ENCODE data around the gene OXNAD1.
A peak's percentile ranks its signal among the peaks of the same experiment; 100 is the strongest.
"Not testable (repeated sequence)": the region's sequence is repeated elsewhere in the genome, so short reads cannot be mapped to it uniquely, and the experiment has no call there.

Gene OXNAD1

GRCh38 chr3:16307832-16308531, 43.0 kb downstream of the OXNAD1 start:
- no peak for DNase-seq

GRCh38 chr3:16308727-16309126, 43.7 kb downstream of the OXNAD1 start:
- DNase-seq = no peak

- peak; percentile 36 to 48 for DNase-seq
Observed at GRCh38 chr3:16309558-16309957, 44.5 kb downstream of the OXNAD1 start.

GRCh38 chr3:16310486-16310885, 45.5 kb downstream of the OXNAD1 start:
- not testable (repeated sequence) for DNase-seq

DNA sequence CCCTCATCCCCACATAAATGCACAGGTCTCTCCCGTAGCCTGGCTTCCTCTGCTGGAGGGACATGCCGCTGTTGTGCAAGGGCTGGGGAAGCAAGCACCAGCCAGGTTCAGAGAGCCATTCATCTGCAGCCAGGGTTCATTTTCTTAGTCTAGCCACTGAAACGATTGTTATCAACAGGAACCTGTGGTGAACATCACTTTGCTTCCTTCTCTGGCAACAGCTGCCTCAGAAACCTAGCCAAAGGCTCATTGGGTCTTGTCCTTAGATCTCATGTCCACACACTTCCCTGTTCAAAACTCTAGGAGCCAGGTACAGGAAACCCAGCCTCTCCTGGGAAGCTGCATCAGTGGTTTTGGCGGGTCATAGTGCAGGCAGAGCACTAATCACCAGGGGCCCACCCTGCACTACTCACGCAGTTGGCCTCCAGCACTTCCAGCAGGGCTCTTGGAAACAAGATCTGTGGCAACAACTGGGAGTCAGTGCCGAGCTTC, 47.0 kb downstream of the OXNAD1 start:
- DNase-seq = no peak

DNA sequence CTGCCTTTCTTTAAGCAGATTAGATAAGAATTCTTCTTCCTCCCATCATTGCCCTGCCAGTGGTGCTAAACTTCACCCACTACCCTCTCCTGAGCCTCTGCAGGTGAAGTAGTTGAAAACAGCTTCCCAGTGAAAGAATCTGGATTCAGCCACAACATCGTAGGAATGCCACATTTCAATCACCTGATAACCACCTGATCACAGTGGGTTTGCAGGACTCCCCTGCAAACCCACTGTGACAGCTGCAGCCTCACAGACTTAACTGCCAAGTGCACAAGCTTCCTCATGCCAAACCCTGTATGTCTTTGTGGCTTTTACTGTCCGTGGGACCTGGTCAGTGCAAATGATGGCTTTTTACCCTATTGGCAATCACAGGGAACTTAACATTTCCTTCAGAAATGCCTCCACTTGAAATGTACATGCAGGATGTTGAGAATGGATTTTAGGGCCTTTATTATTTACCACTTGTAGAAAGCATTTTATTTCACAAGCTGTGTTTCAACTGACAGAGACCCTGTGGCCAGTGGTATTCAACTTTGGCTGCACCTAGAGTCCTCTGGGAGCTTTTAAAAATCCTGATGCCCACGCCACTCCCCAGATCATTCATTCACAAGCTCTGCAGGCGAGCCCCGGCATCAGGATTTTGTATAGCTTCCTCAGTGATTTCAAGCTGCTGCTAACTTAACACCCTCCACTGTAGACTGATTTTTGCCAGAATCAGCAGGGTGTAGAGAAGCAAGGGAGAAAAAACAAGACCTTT, 49.1 kb downstream of the OXNAD1 start:
- no peak for DNase-seq

DNA sequence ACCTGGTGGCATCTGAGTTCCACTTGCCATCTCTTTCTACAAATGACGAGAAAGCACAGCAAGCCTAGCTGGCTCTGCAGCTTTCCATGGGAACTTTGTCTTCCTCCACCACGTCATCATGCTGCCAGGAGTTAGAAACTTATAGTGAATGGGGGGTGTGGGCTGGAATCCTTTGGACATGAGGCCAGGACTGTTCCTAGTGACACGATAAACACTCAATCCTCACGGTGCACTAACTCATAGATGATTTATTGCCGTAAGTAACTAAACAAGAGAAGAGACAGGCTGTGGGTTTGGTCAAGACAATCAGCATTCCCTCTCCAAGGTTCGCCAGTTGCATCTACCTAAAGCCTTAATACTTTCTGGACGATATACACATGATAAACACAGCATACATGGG, 50.6 kb downstream of the OXNAD1 start:
- DNase-seq = no peak

- DNase-seq = no peak
Observed at GRCh38 chr3:16316396-16316795, 51.4 kb downstream of the OXNAD1 start.

DNA sequence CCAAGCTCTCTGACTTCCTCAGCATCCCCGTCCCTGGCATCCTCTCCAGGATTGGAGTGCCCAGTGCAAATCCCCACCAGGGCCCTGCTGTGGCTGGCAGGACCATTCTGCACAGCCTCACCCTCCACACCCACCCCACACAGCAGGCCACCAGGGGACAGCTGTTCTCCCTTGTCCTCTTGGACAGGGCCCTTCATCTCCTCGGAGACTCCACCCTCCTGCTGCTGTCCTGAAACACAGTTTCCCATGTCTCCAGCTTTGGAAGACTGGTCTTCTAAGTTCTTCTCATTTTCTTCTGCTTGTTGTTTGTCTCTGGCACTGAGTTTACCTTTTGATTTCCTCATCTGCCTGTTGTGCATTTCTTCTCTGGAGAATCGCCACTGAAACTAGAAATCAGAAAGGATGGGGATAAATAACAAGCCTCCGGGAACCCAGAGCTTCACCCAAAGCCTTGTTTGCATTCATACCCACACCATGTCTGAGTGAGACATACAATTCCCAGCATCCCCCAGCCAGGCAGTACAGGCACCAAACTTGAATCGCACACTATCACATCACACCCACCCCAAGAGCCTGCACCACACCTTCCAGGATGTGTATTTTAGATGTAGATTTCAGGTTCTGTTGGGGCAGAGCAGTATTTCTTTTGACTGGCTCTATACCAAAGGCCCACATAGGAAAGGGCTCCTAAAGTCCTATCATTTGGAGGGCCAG, 52.0 kb downstream of the OXNAD1 start:
- DNase-seq = no peak

- DNase-seq = no peak
Observed at GRCh38 chr3:16317561-16317945, 52.5 kb downstream of the OXNAD1 start.

DNA sequence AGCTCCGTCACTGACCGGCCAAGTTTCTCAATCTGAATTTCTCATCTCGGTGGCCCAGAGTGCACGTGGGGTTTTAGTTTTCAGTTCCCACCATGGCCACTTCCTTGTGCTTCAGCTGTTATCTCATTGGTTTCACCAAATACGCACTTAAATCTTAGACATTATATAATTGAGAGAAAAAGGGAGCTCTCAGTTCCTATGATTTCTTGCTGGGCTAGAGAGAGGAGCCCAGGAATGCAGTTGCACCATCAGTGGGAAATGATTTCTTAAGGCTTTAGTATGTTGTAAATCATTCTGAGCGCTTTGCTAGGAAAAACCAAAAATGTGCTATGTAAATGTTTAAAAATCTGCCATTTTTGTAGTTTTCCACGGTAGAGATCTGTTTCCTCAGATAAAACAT, 53.2 kb downstream of the OXNAD1 start:
- DNase-seq = no peak

DNA sequence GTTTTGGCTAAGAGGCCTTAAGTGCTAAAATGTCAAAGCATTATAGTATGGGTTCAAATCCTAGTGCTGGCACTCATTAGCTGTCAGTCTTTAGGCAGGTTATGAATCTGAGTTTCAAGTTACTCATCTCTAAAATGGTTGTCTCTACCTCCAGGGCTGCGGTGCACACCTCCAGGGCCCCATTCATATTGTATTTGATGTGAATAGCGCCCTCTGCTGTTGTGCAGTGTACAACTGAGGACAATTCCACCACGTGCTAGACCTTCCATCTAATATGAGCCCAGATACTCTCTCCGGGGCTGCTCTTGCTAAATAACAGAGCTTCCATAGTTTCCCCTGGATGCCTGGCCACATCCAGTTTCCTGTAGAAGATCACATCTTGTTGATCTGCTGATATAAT, 54.3 kb downstream of the OXNAD1 start:
- peak; percentile 84 to 86 for DNase-seq

DNA sequence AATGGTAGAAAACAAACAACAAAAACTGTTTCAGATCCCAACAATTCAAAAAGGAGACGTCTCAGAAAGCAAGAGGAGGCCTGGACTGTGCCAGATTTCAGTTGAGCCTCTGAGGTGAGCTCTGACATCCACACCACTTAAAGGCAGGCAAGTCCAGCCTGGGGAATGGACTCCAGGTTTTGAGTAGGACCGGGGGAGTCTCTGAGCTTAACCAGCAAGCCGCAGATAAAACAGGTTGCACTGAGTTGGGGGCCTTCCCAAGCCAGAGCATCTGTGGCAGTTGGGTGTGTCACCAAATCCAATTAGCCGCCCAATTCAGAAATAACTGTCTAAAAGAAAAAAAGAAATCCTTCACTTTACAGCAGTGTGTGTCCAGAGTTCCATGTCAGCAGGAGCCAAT, 54.7 kb downstream of the OXNAD1 start:
- DNase-seq = no peak

DNA sequence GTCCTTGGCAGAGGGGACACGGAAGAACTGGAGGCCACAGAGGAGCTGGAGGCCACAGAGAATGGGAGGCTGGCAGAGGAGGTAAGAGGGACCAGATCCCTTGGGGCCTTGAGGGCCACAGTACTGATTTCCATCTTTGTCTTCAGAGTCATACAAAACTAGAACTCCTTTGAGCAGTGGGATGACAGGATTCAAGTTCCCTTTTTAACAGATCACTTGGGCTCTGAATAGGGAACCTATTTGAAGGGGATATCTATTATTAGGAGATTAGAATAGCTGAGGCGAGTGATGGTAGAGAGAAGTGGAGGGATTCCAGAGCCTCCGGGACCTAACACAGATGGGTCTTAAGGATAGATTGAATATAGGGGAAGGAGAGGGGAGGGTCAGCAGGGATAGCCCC, 55.7 kb downstream of the OXNAD1 start:
- no peak for DNase-seq

- no peak for DNase-seq
Observed at GRCh38 chr3:16322189-16322588, 57.2 kb downstream of the OXNAD1 start.

GRCh38 chr3:16323737-16324136, 58.7 kb downstream of the OXNAD1 start:
- DNase-seq = no peak

GRCh38 chr3:16325850-16326249, 60.8 kb downstream of the OXNAD1 start:
- no peak for DNase-seq

DNA sequence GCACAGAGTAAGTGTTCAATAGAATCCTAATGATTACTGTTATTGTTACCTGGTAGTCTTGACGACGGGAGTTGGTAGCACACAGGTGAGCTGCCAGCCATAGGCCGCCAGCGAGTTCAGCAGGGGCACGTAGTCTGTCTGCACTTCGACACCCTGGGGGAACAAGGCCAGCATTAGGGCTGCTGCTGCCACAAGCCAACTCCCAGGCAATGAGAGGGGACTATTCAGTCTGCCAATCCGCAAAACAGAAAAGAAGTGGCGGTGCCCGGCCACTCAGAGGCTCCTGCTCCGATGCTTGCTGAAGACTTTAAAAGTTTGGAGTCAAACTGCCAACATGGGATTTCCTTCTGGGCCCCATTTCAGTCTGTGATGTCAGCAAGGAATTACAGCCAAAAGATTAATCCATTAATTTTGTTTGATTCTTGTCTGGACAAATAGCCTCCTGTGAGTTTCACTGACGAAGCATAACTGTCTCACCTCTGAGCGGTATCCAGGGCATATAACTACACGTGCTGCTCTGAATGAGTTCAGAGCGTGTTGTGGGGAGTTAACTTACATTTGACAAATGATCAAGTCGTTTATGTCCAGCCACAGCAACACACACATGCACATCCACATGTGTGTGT, 61.8 kb downstream of the OXNAD1 start:
- DNase-seq = no peak

DNA sequence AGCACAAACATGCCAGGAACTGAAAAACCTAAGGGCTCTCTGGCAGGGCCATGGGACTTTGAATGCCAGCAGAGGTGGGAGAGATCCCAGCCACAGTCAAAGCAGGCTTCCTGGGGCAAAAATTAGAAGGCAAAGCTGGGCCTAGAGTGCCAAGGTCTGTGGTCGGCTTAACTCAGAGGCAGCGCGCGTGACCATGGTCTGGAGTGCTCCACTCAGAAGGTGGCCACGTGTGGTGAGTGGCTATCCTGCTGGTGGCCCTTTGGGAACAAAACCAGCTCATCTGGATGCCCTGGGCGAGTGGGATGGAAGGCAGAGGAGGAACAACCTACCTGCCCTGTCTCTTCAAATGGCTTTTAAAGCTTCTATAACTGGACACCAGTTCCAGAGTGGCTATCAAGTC, 63.1 kb downstream of the OXNAD1 start:
- DNase-seq = no peak

GRCh38 chr3:16329036-16329825, 64.2 kb downstream of the OXNAD1 start:
- DNase-seq = no peak

DNA sequence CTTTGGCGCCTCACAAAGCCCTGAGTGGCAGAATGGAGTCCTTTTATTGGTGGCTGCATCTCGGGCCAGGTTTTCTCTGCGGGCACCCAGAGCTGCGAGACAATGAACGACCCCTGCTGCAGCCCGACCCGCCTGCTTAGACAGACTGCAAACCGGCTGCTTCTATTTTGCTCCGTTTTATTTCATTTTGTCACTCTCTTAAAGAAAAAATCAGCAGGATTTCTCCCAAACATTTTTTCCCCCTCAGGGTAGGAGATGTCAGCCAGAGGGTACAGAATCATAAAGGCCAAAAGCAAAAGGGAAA, 64.8 kb downstream of the OXNAD1 start:
- DNase-seq = no peak

- DNase-seq = no peak
Observed at GRCh38 chr3:16330351-16330750, 65.3 kb downstream of the OXNAD1 start.
